ENCODE data around the gene KPNB1. TPM values are rescaled to one million over a fixed set of nuclear protein-coding genes. Genes with fewer than 3 reads are reported as not detected.

Gene KPNB1
- 167 to 220 TPM (median 219 TPM) in 3 replicates for polyA plus RNA-seq
- polyA plus RNA-seq (2011; ENCODE audit: low read depth): 478 TPM
- 165 and 222 TPM in 2 replicates for polyA plus RNA-seq (2011; cell fraction: cytosol; rRNA removed)
- polyA plus RNA-seq (2011; cell fraction: nucleus; rRNA removed): 288 and 299 TPM in 2 replicates
- polyA plus RNA-seq (2012; ENCODE audit: low replicate concordance): 129 and 282 TPM in 2 replicates
- 320 to 496 TPM (median 447 TPM) in 3 replicates for polyA minus RNA-seq
- polyA minus RNA-seq (2011; cell fraction: cytosol; rRNA and poly(A)+ RNA removed): 117 TPM
- 109 and 207 TPM in 2 replicates for polyA minus RNA-seq (2011; cell fraction: nucleus; rRNA and poly(A)+ RNA removed)

DNA sequence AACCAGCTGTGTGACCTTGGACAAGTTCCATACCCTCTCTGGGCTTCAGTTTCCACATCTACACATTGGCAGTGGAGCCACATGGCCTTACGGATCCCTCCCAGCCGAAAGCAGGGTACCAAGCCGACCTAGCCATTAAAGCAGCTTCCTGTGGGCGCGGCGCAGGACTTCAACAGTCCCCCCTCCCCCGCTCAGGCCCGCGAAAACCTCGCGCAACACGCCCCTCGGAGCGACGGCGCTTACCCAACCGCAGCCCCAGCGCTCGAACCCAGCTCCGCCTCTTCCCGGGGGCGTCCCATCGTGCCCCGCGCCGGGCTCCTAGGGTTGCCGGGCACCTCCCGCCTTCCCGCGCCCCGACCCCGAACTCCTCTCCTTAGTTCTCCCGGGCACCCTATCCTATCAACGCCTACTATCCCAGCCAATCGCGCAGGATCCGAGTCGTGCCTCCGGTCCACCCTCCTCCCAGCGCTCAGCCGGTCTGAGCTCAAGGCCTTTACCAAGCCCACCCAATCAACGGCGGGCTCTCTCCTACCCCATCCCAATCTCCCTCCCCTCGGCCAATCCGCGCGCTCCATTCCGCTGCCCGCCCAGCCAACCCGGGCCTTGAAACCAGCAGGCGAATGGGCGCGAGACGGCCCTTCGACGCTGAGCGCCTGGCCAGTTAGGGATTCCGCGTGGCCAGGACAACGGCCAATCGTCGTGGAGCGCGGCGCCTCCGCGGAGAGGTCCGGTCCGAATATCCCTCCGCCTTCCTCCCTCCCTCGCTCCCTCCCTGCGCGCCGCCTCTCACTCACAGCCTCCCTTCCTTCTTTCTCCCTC is at the start of gene KPNB1:
Gene KPNB1 (plus strand): TSS at position 767 of the 819 bp plus-strand sequence. CDS start 326 bp downstream, outside the sequence.
- no peaks in the 10 kb centered on the region for H3K27me3 ChIP-seq (ENCODE audit: control insufficient read depth, extremely low read depth, insufficient read depth, low read length)
- dilution Hi-C loops (cut with MboI; ENCODE audit: extremely low pct_ligation_motif_present, low sequenced_read_pairs): no loop called here
- H3K9me1 ChIP-seq (ENCODE audit: control insufficient read depth, extremely low read depth, insufficient read depth, low read length): no peaks in the 10 kb centered on the region
- FAIRE-seq: peak; percentile 78
- TF ChIP-seq, protein P1, sequence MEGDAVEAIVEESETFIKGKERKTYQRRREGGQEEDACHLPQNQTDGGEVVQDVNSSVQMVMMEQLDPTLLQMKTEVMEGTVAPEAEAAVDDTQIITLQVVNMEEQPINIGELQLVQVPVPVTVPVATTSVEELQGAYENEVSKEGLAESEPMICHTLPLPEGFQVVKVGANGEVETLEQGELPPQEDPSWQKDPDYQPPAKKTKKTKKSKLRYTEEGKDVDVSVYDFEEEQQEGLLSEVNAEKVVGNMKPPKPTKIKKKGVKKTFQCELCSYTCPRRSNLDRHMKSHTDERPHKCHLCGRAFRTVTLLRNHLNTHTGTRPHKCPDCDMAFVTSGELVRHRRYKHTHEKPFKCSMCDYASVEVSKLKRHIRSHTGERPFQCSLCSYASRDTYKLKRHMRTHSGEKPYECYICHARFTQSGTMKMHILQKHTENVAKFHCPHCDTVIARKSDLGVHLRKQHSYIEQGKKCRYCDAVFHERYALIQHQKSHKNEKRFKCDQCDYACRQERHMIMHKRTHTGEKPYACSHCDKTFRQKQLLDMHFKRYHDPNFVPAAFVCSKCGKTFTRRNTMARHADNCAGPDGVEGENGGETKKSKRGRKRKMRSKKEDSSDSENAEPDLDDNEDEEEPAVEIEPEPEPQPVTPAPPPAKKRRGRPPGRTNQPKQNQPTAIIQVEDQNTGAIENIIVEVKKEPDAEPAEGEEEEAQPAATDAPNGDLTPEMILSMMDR (optimal IDR thresholded peaks at IDR 0.05 in 1 of 3, IDR thresholded peaks at IDR 0.05 in 1 of 3, conservative IDR thresholded peaks at IDR 0.05 in 1 of 3; ENCODE audit: extremely low read depth in 1 of 3, insufficient read depth in 2 of 3, low read length in 3 of 3): no peak
- peak; percentile 65 for TF ChIP-seq EZH2 (IDR thresholded peaks at IDR 0.05; ENCODE audit: low read length)
- H3K4me3 ChIP-seq (ENCODE audit: control insufficient read depth in 2 of 3, extremely low read depth in 1 of 3, insufficient read depth in 2 of 3, low read depth in 1 of 3, low read length in 3 of 3): peak within 1 kb of the TSS; percentile 77 to 96 (median 95)
- peak within 1 kb of the TSS; percentile 89 for H3K4me2 ChIP-seq (ENCODE audit: control insufficient read depth, extremely low read depth, insufficient read depth, low read depth, low read length)
- H3K79me2 ChIP-seq (ENCODE audit: control insufficient read depth, insufficient read depth, low read length): peaks cover 37% of the 10 kb centered on the region
- H2AFZ ChIP-seq (ENCODE audit: control insufficient read depth, low read length): peak within 1 kb of the TSS; percentile 67
- no peaks in the 10 kb centered on the region for H3K9me3 ChIP-seq (ENCODE audit: control insufficient read depth, low read depth, low read length)
- peak within 1 kb of the TSS; percentile 85 for H3K27ac ChIP-seq (ENCODE audit: control insufficient read depth, insufficient read depth, low read length)
- H4K20me1 ChIP-seq (ENCODE audit: control insufficient read depth, extremely low read depth, insufficient read depth, low read length): peaks cover 9% of the 10 kb centered on the region
- H3K36me3 ChIP-seq (ENCODE audit: control insufficient read depth in 2 of 2, extremely low read depth in 1 of 2, insufficient read depth in 2 of 2, low read length in 2 of 2): peaks cover 7 to 25% of the 10 kb centered on the region in 2 experiments
- H3K4me1 ChIP-seq (ENCODE audit: control insufficient read depth, extremely low read depth, insufficient read depth, low read length): peaks cover 27% of the 10 kb centered on the region
- H3K9ac ChIP-seq (ENCODE audit: control insufficient read depth, extremely low read depth, insufficient read depth, low read length): peak within 1 kb of the TSS; percentile 95
- peak; percentile 96 for DNase-seq (ENCODE audit: low read depth, low spot score)

DNA sequence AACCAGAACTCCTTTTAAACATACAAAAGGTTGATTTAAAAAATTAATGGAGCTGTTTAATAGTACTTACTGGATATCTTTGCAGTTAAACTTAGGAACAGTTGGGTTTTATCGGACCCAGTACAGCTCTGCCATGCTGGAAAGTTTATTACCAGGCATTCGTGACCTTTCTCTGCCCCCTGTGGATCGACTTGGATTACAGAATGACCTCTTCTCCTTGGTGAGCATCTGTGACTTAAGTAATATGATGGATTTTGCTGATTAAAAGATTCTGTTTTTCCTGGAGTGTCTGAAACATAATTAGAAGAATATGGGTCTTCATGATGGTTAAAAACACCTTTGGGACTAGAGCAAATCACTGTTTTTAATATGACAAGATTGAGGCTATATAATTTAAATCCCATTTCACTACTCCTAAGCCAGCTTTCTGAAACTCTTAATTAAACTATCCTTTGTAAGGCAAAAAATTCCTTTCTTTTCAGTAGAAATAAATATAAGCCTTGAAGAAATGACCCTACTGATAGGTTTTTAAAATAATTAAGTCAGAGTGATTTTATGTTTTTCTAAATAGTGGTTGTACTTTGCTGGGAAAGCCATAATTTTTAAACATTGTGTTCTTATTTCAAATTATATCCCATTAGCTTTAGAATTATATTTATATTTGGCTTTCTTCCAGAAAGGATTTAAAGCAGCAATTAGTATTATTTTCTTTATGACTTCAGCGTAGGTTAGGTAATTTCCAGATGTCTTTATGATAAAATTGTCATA is 45.7 kb upstream of the KPNB1 start:
- H3K9me3 ChIP-seq (ENCODE audit: control insufficient read depth, low read depth, low read length): no peaks in the 10 kb centered on the region
- no peak overlapping the region for H3K4me2 ChIP-seq (ENCODE audit: control insufficient read depth, extremely low read depth, insufficient read depth, low read depth, low read length)
- H2AFZ ChIP-seq (ENCODE audit: control insufficient read depth, low read length): no peak overlapping the region
- H3K9me1 ChIP-seq (ENCODE audit: control insufficient read depth, extremely low read depth, insufficient read depth, low read length): no peaks in the 10 kb centered on the region
- DNase-seq (ENCODE audit: low read depth, low spot score) (no peak), FAIRE-seq (no peak)
- H3K4me1 ChIP-seq (ENCODE audit: control insufficient read depth, extremely low read depth, insufficient read depth, low read length): no peaks in the 10 kb centered on the region
- no peaks in the 10 kb centered on the region for H3K27me3 ChIP-seq (ENCODE audit: control insufficient read depth, extremely low read depth, insufficient read depth, low read length)
- H3K27ac ChIP-seq (ENCODE audit: control insufficient read depth, insufficient read depth, low read length): no peak overlapping the region
- no peak overlapping the region for H3K4me3 ChIP-seq (ENCODE audit: control insufficient read depth in 2 of 3, extremely low read depth in 1 of 3, insufficient read depth in 2 of 3, low read depth in 1 of 3, low read length in 3 of 3)
- no peaks in the 10 kb centered on the region for H4K20me1 ChIP-seq (ENCODE audit: control insufficient read depth, extremely low read depth, insufficient read depth, low read length)
- H3K79me2 ChIP-seq (ENCODE audit: control insufficient read depth, insufficient read depth, low read length): no peaks in the 10 kb centered on the region
- dilution Hi-C loops (cut with MboI; ENCODE audit: extremely low pct_ligation_motif_present, low sequenced_read_pairs): no loop called here
- H3K9ac ChIP-seq (ENCODE audit: control insufficient read depth, extremely low read depth, insufficient read depth, low read length): no peak overlapping the region
- H3K36me3 ChIP-seq (ENCODE audit: control insufficient read depth in 2 of 2, extremely low read depth in 1 of 2, insufficient read depth in 2 of 2, low read length in 2 of 2): peaks cover 17 to 19% of the 10 kb centered on the region in 2 experiments
- TF ChIP-seq, protein P1 (optimal IDR thresholded peaks at IDR 0.05 in 1 of 3, IDR thresholded peaks at IDR 0.05 in 1 of 3, conservative IDR thresholded peaks at IDR 0.05 in 1 of 3; ENCODE audit: extremely low read depth in 1 of 3, insufficient read depth in 2 of 3, low read length in 3 of 3): no peak
- no peak for TF ChIP-seq EZH2 (IDR thresholded peaks at IDR 0.05; ENCODE audit: low read length)

Data from keratinocyte (primary cell).